IPS-15b (cell line): ENCODE data around the gene DYNC1LI1.

ENCODE experiments used
- H3K27me3 ChIP-seq: one replicate; pipeline ENCODE4 v1.6.1; 2013; ENCODE audit warnings: low read length; ENCODE audit not compliant: control insufficient read depth, insufficient read depth
- H3K36me3 ChIP-seq: one replicate; pipeline ENCODE4 v1.6.1; 2013; ENCODE audit warnings: low read length; ENCODE audit not compliant: control insufficient read depth, insufficient read depth
- H3K4me1 ChIP-seq: one replicate; pipeline ENCODE4 v1.6.1; 2013; ENCODE audit warnings: mild to moderate bottlenecking, low read length; ENCODE audit not compliant: control insufficient read depth, insufficient read depth
- H3K4me3 ChIP-seq: one replicate; pipeline ENCODE4 v1.5.1; 2013; ENCODE audit warnings: low read depth, low read length
- H3K9ac ChIP-seq: one replicate; pipeline ENCODE4 v1.6.1; 2013; ENCODE audit warnings: low read depth, mild to moderate bottlenecking, low read length
- H3K9me3 ChIP-seq: one replicate; pipeline ENCODE4 v1.6.1; 2013; ENCODE audit warnings: mild to moderate bottlenecking, low read length; ENCODE audit not compliant: control insufficient read depth, insufficient read depth

DYNC1LI1 gene

GRCh38 chr3:32553459-32553858 lies 17.2 kb downstream of the DYNC1LI1 start:
- Histone ChIP-seq H3K36me3 (no peaks in the 10 kb centered on the region), H3K9me3 (no peaks in the 10 kb centered on the region), H3K4me3 (no peak overlapping the region), H3K9ac (no peak overlapping the region), H3K4me1 (peaks cover under 1% of the 10 kb centered on the region), H3K27me3 (no peaks in the 10 kb centered on the region)

GRCh38 chr3:32552013-32552412 lies 18.6 kb downstream of the DYNC1LI1 start:
- Histone ChIP-seq H3K27me3 (no peaks in the 10 kb centered on the region), H3K9me3 (no peaks in the 10 kb centered on the region), H3K36me3 (no peaks in the 10 kb centered on the region), H3K4me1 (peaks cover 4% of the 10 kb centered on the region), H3K9ac (no peak overlapping the region), H3K4me3 (no peak overlapping the region)

- no peaks in the 10 kb centered on the region for H3K36me3 ChIP-seq
- H3K9me3 ChIP-seq = no peaks in the 10 kb centered on the region
- no peak overlapping the region for H3K9ac ChIP-seq
- no peak overlapping the region for H3K4me3 ChIP-seq
- peaks cover 4% of the 10 kb centered on the region for H3K4me1 ChIP-seq
- H3K27me3 ChIP-seq = no peaks in the 10 kb centered on the region
Observed at GRCh38 chr3:32551496-32551895, 19.2 kb downstream of the DYNC1LI1 start.

- no peak overlapping the region for H3K4me3 ChIP-seq
- H3K9me3 ChIP-seq = no peaks in the 10 kb centered on the region
- H3K4me1 ChIP-seq = peaks cover 4% of the 10 kb centered on the region
- no peaks in the 10 kb centered on the region for H3K36me3 ChIP-seq
- H3K27me3 ChIP-seq = no peaks in the 10 kb centered on the region
- H3K9ac ChIP-seq = no peak overlapping the region
Observed at GRCh38 chr3:32551087-32551486, 19.6 kb downstream of the DYNC1LI1 start.

- Histone ChIP-seq H3K27me3 (no peaks in the 10 kb centered on the region), H3K9me3 (no peaks in the 10 kb centered on the region), H3K36me3 (peaks cover 3% of the 10 kb centered on the region), H3K4me1 (peaks cover 4% of the 10 kb centered on the region), H3K9ac (no peak overlapping the region), H3K4me3 (no peak overlapping the region)
Observed at GRCh38 chr3:32545305-32545704, 25.4 kb downstream of the DYNC1LI1 start.

GRCh38 chr3:32544894-32545293 lies 25.8 kb downstream of the DYNC1LI1 start:
- no peak overlapping the region for H3K9ac ChIP-seq
- H3K9me3 ChIP-seq = no peaks in the 10 kb centered on the region
- H3K36me3 ChIP-seq = peaks cover 4% of the 10 kb centered on the region
- H3K27me3 ChIP-seq = no peaks in the 10 kb centered on the region
- H3K4me1 ChIP-seq = peaks cover 4% of the 10 kb centered on the region
- H3K4me3 ChIP-seq = no peak overlapping the region

GRCh38 chr3:32542807-32543206 lies 27.9 kb downstream of the DYNC1LI1 start:
- Histone ChIP-seq H3K4me1 (no peaks in the 10 kb centered on the region), H3K27me3 (no peaks in the 10 kb centered on the region), H3K9me3 (no peaks in the 10 kb centered on the region), H3K36me3 (peaks cover 4% of the 10 kb centered on the region), H3K9ac (no peak overlapping the region), H3K4me3 (no peak overlapping the region)

GRCh38 chr3:32540899-32541298 lies 29.8 kb downstream of the DYNC1LI1 start:
- no peak overlapping the region for H3K9ac ChIP-seq
- H3K27me3 ChIP-seq = no peaks in the 10 kb centered on the region
- no peak overlapping the region for H3K4me3 ChIP-seq
- no peaks in the 10 kb centered on the region for H3K9me3 ChIP-seq
- H3K36me3 ChIP-seq = peaks cover 4% of the 10 kb centered on the region
- H3K4me1 ChIP-seq = no peaks in the 10 kb centered on the region

GRCh38 chr3:32532434-32532833 lies 38.2 kb downstream of the DYNC1LI1 start:
- Histone ChIP-seq H3K4me1 (no peaks in the 10 kb centered on the region), H3K4me3 (no peak overlapping the region), H3K27me3 (no peaks in the 10 kb centered on the region), H3K36me3 (peaks cover 2% of the 10 kb centered on the region), H3K9me3 (no peaks in the 10 kb centered on the region), H3K9ac (no peak overlapping the region)

GRCh38 chr3:32531010-32531647 lies 39.5 kb downstream of the DYNC1LI1 start:
- H3K9me3 ChIP-seq = no peaks in the 10 kb centered on the region
- no peak overlapping the region for H3K9ac ChIP-seq
- H3K4me3 ChIP-seq = no peak overlapping the region
- H3K27me3 ChIP-seq = no peaks in the 10 kb centered on the region
- peaks cover 2% of the 10 kb centered on the region for H3K36me3 ChIP-seq
- H3K4me1 ChIP-seq = no peaks in the 10 kb centered on the region

GRCh38 chr3:32525720-32526119 lies 44.9 kb downstream of the DYNC1LI1 start:
- no peak overlapping the region for H3K9ac ChIP-seq
- no peaks in the 10 kb centered on the region for H3K4me1 ChIP-seq
- H3K9me3 ChIP-seq = no peaks in the 10 kb centered on the region
- H3K27me3 ChIP-seq = no peaks in the 10 kb centered on the region
- peaks cover 2% of the 10 kb centered on the region for H3K36me3 ChIP-seq
- no peak overlapping the region for H3K4me3 ChIP-seq

- no peak overlapping the region for H3K9ac ChIP-seq
- no peaks in the 10 kb centered on the region for H3K9me3 ChIP-seq
- H3K4me3 ChIP-seq = no peak overlapping the region
- no peaks in the 10 kb centered on the region for H3K36me3 ChIP-seq
- no peaks in the 10 kb centered on the region for H3K4me1 ChIP-seq
- H3K27me3 ChIP-seq = no peaks in the 10 kb centered on the region
Observed at GRCh38 chr3:32522682-32523081, 48.0 kb downstream of the DYNC1LI1 start.
